HG03066 (cell line): Measurements from ENCODE around the gene RBM20.

Experiments
- ATAC-seq: cut with Tn5 transposase; IDR thresholded peaks from one replicate; pipeline ENCODE4 v1.9.1; 2021; ENCODE audit warnings: low read depth; ENCODE audit not compliant: unreplicated experiment

The RBM20 gene

GRCh38 chr10:110778211-110778610, 134.1 kb downstream of the RBM20 start:
- ATAC-seq: no peak

GRCh38 chr10:110779489-110779888, 135.4 kb downstream of the RBM20 start:
- no peak for ATAC-seq

- no peak for ATAC-seq
These were observed 136.6 kb downstream of the RBM20 start for GRCh38 chr10:110780704-110781103.

GRCh38 chr10:110781139-110781538, 137.0 kb downstream of the RBM20 start:
- no peak for ATAC-seq

GRCh38 chr10:110782616-110783015, 138.5 kb downstream of the RBM20 start:
- ATAC-seq: no peak

GRCh38 chr10:110783509-110784107, 139.5 kb downstream of the RBM20 start:
- ATAC-seq: no peak

GRCh38 chr10:110784198-110784597, 140.1 kb downstream of the RBM20 start:
- ATAC-seq: no peak

- ATAC-seq: no peak
These were observed 142.0 kb downstream of the RBM20 start for GRCh38 chr10:110786172-110786571.

- ATAC-seq: no peak
These were observed 144.7 kb downstream of the RBM20 start for GRCh38 chr10:110788620-110789385.

- no peak for ATAC-seq
These were observed 145.7 kb downstream of the RBM20 start for GRCh38 chr10:110789604-110790433.

GRCh38 chr10:110790913-110791506, 146.9 kb downstream of the RBM20 start:
- no peak for ATAC-seq

- ATAC-seq: no peak
These were observed 147.5 kb downstream of the RBM20 start for GRCh38 chr10:110791541-110792073.

GRCh38 chr10:110792476-110793125, 148.5 kb downstream of the RBM20 start:
- no peak for ATAC-seq

- no peak for ATAC-seq
These were observed 149.1 kb downstream of the RBM20 start for GRCh38 chr10:110793128-110793812.

- no peak for ATAC-seq
These were observed 149.8 kb downstream of the RBM20 start for GRCh38 chr10:110793886-110794285.

GRCh38 chr10:110794808-110795207, 150.7 kb downstream of the RBM20 start:
- ATAC-seq: no peak

- ATAC-seq: no peak
These were observed 153.3 kb downstream of the RBM20 start for GRCh38 chr10:110797416-110797815.

- no peak for ATAC-seq
These were observed 154.2 kb downstream of the RBM20 start for GRCh38 chr10:110798340-110798739.

GRCh38 chr10:110802090-110802489, 158.0 kb downstream of the RBM20 start:
- ATAC-seq: no peak
